IPS-18a (cell line): Measurements from ENCODE around the gene PDSS1.

Experiments used
- H3K27ac ChIP-seq: one replicate; pipeline ENCODE4 v1.5.1; 2013; ENCODE audit warnings: low read length
- H3K27me3 ChIP-seq: one replicate; pipeline ENCODE4 v1.6.1; 2013; ENCODE audit warnings: mild to moderate bottlenecking, low read length; ENCODE audit not compliant: control insufficient read depth, insufficient read depth
- H3K36me3 ChIP-seq: one replicate; pipeline ENCODE4 v1.6.1; 2013; ENCODE audit warnings: low read depth, low read length; ENCODE audit not compliant: control insufficient read depth
- H3K4me1 ChIP-seq: one replicate; pipeline ENCODE4 v1.6.1; 2013; ENCODE audit warnings: low read depth, low read length; ENCODE audit not compliant: control insufficient read depth
- H3K4me3 ChIP-seq: one replicate; pipeline ENCODE4 v1.5.1; 2013; ENCODE audit warnings: low read length
- H3K9ac ChIP-seq: one replicate; pipeline ENCODE4 v1.6.1; 2013; ENCODE audit warnings: mild to moderate bottlenecking, low read length, moderate library complexity
- H3K9me3 ChIP-seq: one replicate; pipeline ENCODE4 v1.6.1; 2013; ENCODE audit warnings: low read depth, low read length; ENCODE audit not compliant: control insufficient read depth

PDSS1 gene

DNA sequence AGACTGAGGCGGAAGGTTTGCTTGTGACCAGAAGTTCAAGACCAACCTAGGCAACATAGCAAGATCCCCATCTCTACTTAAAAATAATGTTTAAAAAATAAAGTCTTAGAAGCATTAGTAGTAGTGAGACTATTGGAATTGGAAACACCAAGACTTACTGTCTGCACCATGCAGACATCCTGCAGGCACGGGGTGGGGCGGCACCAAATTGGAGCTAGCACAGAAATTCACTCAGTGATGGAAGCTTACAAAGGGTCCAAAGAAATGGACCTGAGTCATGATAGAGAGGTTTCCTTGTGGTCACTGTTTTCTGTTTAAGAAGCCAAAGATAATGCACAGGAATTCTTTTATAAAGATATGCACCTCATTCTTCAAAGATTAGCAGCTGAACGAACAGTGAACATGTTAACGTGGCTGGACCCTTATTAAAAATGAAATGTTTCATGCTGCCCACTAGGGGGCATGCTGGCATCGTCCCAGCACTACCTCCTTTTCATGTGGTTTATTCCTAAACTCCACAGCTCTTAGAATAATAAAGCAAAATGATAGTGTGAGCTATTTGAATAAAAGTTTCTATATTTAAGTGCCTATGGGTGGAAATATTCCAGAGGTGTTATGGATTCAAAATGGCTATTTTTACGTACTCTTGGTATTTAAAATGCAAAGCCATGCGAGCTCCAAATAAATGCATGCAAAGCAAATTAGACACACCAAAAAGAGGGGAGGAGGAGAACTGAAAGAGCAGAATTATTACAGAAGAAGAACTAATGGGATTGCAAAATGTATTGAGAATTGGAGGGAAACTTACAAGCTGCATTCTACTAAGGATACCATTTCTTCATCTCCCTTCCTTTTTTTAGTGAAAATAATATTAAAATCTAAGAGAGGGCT lies 28.6 kb downstream of the PDSS1 start:
- H3K4me3 ChIP-seq, result no peak overlapping the region
- no peaks in the 10 kb centered on the region for H3K4me1 ChIP-seq
- no peak overlapping the region for H3K27ac ChIP-seq
- H3K27me3 ChIP-seq, result no peaks in the 10 kb centered on the region
- peaks cover 42% of the 10 kb centered on the region for H3K36me3 ChIP-seq
- H3K9me3 ChIP-seq, result no peaks in the 10 kb centered on the region
- no peak overlapping the region for H3K9ac ChIP-seq

DNA sequence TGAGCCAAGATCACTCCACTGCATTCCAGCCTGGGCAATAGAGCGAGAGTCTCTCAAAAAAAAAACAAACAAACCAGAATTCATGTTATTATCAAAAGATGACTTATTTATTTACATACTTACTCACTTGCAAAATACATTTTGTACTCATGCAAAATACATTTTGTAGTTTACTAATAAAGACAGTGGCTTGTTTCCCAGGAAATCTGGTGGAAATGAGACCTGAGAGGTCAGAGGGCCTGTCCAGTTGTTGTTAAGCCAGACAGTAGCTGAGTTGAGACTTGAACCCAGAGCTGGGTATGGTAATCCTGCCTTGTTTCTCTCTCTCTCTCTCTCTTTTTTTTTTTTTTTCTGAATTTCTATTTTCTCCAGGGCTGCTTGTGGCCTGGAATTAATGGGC lies 29.5 kb downstream of the PDSS1 start:
- Histone ChIP-seq H3K4me1 (no peaks in the 10 kb centered on the region), H3K4me3 (no peak overlapping the region), H3K27ac (no peak overlapping the region), H3K36me3 (peaks cover 42% of the 10 kb centered on the region), H3K9me3 (no peaks in the 10 kb centered on the region), H3K9ac (no peak overlapping the region), H3K27me3 (no peaks in the 10 kb centered on the region)

DNA sequence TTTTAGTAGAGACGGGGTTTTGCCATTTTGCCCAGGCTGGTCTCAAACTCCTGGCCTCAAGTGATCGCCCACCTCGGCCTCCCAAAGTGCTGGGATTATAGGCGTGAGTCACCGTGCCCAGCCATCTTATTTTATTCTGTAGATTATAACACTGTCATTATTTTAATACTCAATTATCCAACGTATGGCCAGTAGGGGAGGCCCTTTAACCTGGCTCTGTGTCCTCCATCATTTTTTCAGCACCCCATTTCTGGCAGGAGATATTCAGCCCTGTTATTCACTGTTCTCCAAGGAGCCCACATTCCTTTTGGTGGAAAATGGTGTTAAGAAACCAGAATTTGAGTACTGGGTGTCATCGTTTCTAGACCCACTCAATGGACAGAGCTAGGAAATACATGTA lies 31.5 kb downstream of the PDSS1 start:
- H3K27ac ChIP-seq, result no peak overlapping the region
- H3K9me3 ChIP-seq, result no peaks in the 10 kb centered on the region
- peaks cover 45% of the 10 kb centered on the region for H3K36me3 ChIP-seq
- no peak overlapping the region for H3K4me3 ChIP-seq
- H3K4me1 ChIP-seq, result no peaks in the 10 kb centered on the region
- no peak overlapping the region for H3K9ac ChIP-seq
- no peaks in the 10 kb centered on the region for H3K27me3 ChIP-seq

DNA sequence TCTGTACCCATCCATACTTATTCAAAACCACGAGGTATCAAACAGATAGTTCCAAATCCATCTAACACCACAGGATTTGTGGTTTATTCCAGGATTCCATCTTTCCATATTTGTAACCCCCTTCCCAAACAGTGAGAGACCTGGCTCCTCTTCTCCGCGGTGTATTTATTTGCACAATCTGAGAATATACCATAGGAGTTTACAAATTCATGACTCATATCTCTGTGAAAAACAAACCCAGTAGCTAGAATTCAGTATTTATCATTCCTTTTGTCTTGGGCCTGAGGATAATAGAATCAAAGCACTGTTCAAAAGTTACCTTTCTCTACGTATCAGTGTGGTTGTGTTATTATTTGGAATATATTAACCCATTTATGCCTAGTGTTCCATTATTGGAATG lies 31.9 kb downstream of the PDSS1 start:
- Histone ChIP-seq H3K27ac (no peak overlapping the region), H3K9ac (no peak overlapping the region), H3K4me3 (no peak overlapping the region), H3K4me1 (no peaks in the 10 kb centered on the region), H3K27me3 (no peaks in the 10 kb centered on the region), H3K36me3 (peaks cover 41% of the 10 kb centered on the region), H3K9me3 (no peaks in the 10 kb centered on the region)

DNA sequence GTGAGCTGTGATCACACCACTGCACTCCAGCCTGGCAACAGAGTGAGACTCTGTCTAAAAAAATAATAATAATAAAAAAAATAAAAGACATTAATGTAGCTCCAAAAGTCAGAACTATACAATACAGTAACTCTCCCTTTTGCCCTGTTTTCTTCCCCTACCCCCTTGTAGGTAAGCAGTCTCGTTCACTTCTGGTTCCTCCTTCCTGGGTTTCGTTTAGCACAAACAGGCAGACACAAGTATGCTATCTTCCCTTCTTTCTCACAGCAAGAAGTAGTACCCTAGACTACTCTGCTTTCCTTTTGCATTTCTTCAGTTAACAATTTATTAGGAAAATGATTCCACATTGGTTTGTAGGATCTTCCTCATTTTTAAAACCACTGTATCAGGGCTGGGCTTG lies 33.1 kb downstream of the PDSS1 start:
- Histone ChIP-seq H3K4me1 (no peaks in the 10 kb centered on the region), H3K9ac (no peak overlapping the region), H3K36me3 (peaks cover 38% of the 10 kb centered on the region), H3K9me3 (no peaks in the 10 kb centered on the region), H3K4me3 (no peak overlapping the region), H3K27ac (no peak overlapping the region), H3K27me3 (no peaks in the 10 kb centered on the region)

DNA sequence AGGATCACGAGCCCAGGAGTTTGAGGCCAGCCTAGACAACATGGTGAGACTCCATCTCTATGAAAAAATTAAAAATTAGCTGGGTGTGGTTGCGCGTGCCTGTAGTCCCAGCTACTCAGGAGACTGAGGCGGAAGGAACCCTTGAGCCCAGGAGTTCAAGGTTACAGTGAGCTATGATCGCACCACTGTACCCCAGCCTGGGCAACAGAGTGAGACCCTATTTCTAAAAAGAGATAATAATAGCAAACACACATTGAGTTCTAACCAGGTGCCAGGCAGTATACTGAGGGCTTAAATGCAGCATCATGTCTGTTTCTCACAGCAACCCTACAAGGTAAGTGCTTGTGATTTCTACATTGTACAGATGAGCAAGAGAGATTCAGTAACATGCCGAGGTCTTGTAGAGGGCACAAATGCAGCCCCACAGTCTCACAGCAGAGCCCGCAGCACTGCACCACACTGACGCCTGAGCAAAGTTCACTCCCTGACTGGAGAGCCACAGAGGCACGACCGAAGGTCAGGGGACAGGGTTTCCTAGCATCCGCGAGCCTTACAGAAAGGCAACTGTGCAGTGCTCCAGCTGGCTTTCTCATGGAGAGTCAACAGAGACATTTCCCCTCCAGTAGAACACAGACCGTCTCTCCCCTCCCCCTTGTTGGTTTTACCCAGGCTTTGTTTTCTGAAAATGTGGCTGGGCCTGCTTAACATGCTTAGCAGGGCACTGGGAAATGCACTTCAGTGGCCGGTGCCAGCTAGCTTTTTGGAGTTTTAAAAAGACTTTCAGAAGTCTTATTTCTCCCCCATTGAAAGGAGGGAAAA lies 36.5 kb downstream of the PDSS1 start:
- Histone ChIP-seq H3K9ac (peak overlapping the region; percentile 15), H3K27me3 (no peaks in the 10 kb centered on the region), H3K9me3 (no peaks in the 10 kb centered on the region), H3K36me3 (peaks cover 63% of the 10 kb centered on the region), H3K4me3 (no peak overlapping the region), H3K27ac (peak overlapping the region; percentile 15), H3K4me1 (no peaks in the 10 kb centered on the region)

DNA sequence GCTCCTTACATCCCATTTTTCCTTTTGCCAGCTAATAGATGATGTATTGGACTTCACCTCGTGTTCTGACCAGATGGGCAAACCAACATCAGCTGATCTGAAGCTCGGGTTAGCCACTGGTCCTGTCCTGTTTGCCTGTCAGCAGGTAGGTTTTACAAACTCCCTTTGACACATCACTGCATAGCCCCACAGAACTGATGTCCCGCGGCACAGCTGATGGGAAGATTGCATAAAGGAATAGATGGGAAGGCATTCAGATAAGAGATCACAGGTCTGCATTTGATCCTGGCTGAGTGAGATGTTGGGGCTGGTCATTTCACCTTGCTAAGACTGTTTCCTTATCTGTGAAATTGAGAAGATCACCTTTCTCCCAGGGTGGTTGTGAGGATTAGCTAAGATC lies 37.9 kb downstream of the PDSS1 start:
- H3K9ac ChIP-seq, result no peak overlapping the region

GRCh38 chr10:26737730-26738129 lies 40.2 kb downstream of the PDSS1 start:
- Histone ChIP-seq H3K4me1 (no peaks in the 10 kb centered on the region), H3K36me3 (peaks cover 58% of the 10 kb centered on the region), H3K27ac (no peak overlapping the region), H3K9ac (no peak overlapping the region), H3K9me3 (no peaks in the 10 kb centered on the region), H3K4me3 (no peak overlapping the region), H3K27me3 (no peaks in the 10 kb centered on the region)

More for the DNA sequence above, 37.9 kb downstream of the PDSS1 start:
- H3K4me3 ChIP-seq, result no peak overlapping the region
- no peaks in the 10 kb centered on the region for H3K9me3 ChIP-seq
- no peaks in the 10 kb centered on the region for H3K27me3 ChIP-seq
- H3K27ac ChIP-seq, result no peak overlapping the region
- H3K36me3 ChIP-seq, result peaks cover 64% of the 10 kb centered on the region
- no peaks in the 10 kb centered on the region for H3K4me1 ChIP-seq

DNA sequence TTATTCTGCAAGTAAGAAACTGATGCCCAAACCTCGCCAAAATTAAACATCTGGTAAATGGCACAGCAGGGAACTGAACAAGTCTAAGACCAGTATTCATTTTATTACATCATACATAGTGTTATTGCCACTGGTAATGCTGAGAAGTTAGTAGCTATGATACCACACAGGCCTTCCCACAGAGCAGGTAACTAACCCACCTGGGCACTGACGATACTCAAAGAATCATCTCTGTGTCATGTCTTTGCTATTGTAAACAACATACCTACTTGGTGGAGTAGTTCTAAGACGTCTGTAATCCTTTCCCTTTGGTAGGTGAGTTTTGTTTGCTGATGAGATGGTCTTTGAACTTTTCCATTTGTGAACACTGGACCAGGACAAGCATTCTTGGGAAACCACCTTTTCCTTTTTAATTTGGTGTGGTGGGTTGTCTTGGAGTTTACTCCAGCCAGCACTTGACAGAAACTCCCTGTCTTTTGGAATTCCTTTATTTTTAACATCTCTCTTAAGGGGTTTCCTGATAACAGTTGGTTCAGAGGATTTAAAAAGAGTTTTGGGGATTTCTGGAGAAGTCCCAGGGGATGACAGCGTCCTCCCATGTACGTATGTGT lies 40.9 kb downstream of the PDSS1 start:
- H3K27ac ChIP-seq, result no peak overlapping the region
- no peaks in the 10 kb centered on the region for H3K9me3 ChIP-seq
- no peak overlapping the region for H3K9ac ChIP-seq
- no peaks in the 10 kb centered on the region for H3K27me3 ChIP-seq
- H3K4me3 ChIP-seq, result no peak overlapping the region
- peaks cover 2% of the 10 kb centered on the region for H3K4me1 ChIP-seq
- H3K36me3 ChIP-seq, result peaks cover 59% of the 10 kb centered on the region

- no peak overlapping the region for H3K9ac ChIP-seq
- no peak overlapping the region for H3K27ac ChIP-seq
- no peak overlapping the region for H3K4me3 ChIP-seq
- H3K36me3 ChIP-seq, result peaks cover 65% of the 10 kb centered on the region
- no peaks in the 10 kb centered on the region for H3K27me3 ChIP-seq
- peaks cover 5% of the 10 kb centered on the region for H3K4me1 ChIP-seq
- no peaks in the 10 kb centered on the region for H3K9me3 ChIP-seq
Observed at GRCh38 chr10:26739071-26739631, 41.6 kb downstream of the PDSS1 start.

GRCh38 chr10:26741368-26741767 lies 43.9 kb downstream of the PDSS1 start:
- Histone ChIP-seq H3K36me3 (peaks cover 61% of the 10 kb centered on the region), H3K4me3 (no peak overlapping the region), H3K27me3 (no peaks in the 10 kb centered on the region), H3K27ac (no peak overlapping the region), H3K9me3 (no peaks in the 10 kb centered on the region), H3K9ac (no peak overlapping the region), H3K4me1 (peaks cover 5% of the 10 kb centered on the region)
